Mucosa of gallbladder (tissue), 1 donor: Measurements from ENCODE around the gene ARID3C. TPM values are rescaled to one million over a fixed set of nuclear protein-coding genes. Genes with fewer than 3 reads are reported as not detected.
"Not testable (repeated sequence)": the region's sequence is repeated elsewhere in the genome, so short reads cannot be mapped to it uniquely, and the experiment has no call there.

Experiments used
- DNase-seq: peaks from one replicate; pipeline ENCODE4 v3.0.0-alpha.2; 2020; ENCODE audit warnings: low spot score
- total RNA-seq: library from RNA; stranded (reverse); gene quantifications from one replicate; pipeline ENCODE4 v1.2.1, GENCODE V29; 2021
- donor health status: DM: no; HTN: no; CAD: no.

Gene ARID3C
- total RNA-seq, 1 donor from 2014 or later = not detected

DNA sequence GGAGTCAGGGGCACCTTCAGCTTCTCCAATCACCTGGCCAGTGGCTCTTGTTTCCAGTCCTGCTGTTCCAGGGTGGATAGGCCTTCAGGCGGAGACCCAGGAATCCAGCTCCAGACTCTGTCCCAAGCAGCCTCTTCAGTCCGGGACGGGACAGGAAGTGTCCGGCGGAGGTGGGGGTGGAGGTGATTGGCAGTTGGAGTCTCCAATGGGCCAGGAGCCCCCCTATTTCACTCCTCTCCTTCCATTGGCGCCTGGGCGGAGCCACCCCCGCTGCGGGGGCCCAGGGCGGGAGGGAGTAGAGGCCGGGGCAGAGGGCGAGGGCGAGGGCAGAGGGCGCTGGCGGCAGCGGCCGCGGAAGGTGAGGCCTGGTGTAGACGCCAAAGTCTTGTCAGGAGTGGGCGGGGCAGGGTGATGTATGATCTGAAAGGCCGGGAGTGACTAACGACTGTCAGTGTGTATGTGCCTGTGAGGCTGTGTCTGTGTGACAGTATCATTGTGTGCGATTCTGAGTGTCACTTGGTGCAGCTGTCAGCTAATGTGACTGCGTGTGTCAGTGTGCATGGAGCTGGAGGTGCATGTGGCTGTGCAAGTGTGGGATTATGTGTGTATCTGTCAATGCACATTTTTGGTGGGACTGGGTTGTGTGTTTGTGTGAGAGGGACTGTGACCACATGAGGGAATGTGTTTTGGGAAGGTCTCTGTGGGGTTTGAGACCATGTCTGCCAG lies 23.2 kb upstream of the ARID3C start, which contains the start of gene IL11RA:
Gene IL11RA, plus strand, starts transcription at position 310 of the 726 bp plus-strand sequence. CDS start 3,033 bp downstream, outside the sequence.
- DNase-seq = peak; percentile 73

DNA sequence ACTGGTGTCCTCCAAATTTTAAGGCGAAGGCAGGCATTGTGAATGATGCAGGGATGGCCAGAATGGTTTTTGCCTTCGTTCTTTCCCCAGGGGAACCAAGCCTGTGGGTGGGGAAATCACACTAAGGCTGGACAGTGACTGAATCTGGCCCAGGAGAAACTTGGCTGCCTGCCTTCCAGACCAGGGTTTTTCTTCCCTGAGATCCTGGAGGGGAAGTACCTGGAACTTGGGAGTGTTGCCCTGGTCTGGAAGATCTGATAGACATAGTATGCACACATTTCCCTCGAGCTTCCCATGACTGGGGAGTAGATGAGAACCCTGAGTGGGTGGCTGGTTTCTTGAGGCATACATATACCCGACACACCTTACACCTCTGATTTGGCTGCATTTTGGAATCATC lies 22.5 kb upstream of the ARID3C start:
- DNase-seq = peak; percentile 37

DNA sequence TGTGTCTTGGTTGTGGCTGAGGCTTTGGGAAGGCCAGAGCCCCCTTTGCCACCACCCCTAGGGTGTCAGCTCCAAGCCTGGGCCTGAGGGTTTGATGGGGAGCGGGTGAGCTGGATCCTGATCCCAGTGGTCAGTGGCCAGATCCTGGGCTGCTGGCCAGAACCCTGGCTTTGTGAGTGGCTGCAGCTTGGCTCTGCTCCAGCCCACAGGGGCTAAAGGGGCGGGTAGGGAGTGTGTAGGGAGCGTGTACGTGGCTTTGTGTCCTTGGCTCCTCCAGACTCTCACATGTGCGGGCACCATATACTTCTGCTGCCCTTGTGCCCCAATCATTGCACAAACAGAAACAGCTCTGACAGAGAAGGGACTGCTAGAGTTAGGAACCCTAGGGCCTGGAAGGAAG lies 21.9 kb upstream of the ARID3C start:
- DNase-seq = no peak

DNA sequence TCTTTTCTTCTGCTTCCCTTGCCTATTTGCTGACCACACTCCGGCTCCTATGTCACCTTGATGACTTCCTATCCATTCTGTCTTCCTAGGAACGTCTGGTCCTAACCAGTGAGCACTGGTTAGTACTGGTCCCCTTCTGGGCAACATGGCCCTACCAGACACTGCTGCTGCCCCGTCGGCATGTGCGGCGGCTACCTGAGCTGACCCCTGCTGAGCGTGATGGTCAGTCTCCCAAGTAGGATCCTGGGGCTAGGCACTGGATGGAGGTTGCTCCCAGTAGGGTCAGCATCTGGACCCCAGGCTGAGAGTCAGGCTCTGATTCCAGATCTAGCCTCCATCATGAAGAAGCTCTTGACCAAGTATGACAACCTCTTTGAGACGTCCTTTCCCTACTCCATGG lies 19.8 kb upstream of the ARID3C start:
- DNase-seq = no peak

DNA sequence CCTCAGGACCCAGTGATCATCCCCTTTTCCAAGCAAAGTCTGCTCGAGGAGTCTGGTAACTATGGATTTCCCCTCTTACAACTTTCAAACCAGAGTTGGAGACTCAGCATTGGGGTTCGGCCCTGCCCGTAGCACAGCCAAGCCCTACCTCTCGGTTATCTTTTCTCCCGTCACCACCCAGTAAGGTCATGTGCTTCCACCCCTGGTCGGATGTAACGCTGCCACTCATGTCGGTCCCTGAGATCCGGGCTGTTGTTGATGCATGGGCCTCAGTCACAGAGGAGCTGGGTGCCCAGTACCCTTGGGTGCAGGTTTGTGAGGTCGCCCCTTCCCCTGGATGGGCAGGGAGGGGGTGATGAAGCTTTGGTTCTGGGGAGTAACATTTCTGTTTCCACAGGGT lies 18.8 kb upstream of the ARID3C start:
- peak; percentile 21 for DNase-seq

DNA sequence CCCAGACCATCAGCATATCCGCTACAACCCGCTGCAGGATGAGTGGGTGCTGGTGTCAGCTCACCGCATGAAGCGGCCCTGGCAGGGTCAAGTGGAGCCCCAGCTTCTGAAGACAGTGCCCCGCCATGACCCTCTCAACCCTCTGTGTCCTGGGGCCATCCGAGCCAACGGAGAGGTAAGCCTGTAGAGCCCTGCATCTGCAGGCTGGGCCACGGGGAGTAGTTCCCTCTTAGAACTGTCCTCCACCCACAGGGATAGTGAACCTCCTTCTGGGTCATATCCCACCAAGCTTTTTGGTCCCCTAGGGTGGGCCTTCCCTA lies 18.2 kb upstream of the ARID3C start:
- DNase-seq = no peak

DNA sequence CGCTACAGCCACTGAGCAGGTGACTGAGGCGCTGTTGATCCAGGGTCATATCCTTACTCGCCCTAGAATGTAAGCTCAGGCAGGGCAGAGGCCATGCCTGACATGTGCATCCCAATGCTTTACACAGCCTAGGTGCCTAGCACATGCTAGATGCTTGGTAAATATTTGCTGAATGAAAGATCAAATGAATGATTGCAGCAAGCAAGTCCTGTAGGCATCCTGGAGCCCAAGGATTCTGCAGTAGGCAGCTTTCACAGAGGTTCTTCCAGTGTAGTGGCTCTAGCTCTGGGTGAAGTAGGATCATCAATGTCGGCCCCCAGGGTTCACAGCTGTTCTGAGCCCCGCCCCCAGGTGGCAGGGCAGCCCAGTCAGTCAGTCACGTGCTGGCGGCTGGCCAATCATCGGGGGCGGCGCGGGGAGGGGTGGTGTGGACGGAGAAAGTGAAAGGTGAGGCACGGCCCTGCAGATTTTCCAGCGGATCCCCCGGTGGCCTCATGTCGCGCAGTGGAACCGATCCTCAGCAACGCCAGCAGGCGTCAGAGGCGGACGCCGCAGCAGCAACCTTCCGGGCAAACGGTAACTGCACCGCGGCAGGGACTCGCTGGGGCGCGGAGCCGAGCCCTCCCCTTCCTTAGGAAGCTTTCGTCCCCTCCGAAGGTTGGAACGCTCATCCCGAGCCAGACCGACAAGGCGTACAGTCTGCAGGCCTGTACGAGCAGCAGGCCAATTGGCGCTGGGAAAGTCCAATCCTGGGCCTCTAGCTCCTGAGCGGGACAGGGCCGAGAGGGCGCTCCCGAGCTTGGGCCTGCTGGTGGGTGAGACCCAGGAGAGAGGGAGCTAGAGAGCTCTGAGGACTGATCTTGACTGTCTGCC lies 17.6 kb upstream of the ARID3C start, which contains the start of gene GALT:
Gene GALT, plus strand, starts transcription at position 465 of the 873 bp plus-strand sequence. Its CDS starts 30 bp downstream, at position 495.
- DNase-seq = peak; percentile 95

DNA sequence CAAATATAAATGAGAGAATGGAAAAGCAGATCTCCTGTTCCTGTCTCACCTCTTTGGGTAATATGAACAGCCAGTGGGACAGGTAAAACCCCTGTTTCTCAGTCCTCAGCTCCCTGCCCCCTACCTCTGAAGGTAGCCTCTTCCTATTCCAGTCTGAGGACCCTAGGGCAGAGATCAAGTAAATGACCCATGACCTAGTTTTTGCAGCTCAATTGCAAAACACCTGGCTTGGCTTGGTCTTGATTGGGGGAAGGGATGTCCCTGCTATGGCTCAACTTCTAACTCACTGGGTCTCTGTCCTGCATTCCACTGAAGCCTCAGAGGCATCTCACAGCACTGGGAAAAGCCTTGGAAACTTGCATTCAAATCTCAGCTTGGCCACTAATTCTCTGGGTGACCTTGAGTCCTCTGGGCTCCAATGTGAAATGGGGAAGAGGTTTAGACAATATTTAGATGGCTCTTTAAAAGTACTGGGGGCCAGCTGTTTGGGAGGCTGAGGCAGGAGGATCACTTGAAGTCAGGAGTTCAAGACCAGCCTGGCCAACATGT lies 16.0 kb upstream of the ARID3C start:
- DNase-seq = no peak

DNA sequence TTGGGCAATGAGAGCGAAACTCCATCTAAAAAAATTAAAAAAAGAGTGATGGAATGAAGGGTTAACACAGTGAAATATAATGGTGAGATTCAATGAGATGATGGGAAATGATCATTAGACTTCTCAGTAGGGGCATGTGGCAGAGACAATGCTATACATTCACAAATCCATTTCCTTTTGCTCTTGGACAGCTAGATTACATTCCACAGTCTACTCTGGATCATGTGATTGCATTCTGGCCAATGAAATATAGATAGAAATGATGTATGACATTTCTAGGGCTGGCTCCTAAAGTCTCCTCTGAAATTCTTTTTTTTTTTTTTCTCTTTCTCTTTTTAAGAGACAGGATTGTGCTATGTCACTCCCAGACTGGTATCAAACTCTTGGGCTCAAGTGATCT lies 13.8 kb upstream of the ARID3C start:
- no peak for DNase-seq

DNA sequence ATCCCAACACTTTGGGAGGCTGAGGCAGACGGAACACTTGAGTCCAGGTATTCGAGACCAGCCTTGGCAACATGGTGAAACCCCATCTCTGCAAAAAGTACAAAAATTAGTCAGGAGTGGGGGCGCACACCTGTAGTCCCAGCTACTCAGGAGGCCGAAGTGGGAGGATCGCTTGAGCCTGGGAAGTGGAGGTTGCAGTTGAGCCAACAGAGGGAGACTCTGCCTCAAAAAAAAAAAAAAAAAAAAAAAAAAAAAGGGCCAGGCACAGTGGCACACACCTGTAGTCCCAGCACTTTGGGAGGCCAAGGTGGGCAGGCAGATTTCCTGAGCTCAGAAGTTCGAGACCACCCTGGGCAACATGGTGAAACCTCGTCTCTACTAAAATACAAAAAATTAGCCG lies 10.5 kb upstream of the ARID3C start:
- not testable (repeated sequence) for DNase-seq

DNA sequence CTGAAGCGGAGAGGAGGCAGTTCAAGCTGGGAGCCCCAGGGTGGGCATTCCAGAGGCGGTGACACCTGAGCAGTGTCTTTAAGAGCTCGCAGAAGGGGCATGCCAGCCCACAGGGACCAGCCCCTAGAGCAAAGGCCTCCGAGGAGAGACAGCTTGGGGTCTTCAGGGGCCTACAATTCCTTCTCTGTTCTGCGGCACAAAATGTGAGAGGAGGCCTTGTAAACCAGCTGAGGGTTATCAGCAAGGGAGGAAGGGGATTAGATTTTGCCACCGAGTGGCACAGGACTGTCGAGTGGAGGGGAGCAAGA lies 9.2 kb upstream of the ARID3C start:
- DNase-seq = no peak

DNA sequence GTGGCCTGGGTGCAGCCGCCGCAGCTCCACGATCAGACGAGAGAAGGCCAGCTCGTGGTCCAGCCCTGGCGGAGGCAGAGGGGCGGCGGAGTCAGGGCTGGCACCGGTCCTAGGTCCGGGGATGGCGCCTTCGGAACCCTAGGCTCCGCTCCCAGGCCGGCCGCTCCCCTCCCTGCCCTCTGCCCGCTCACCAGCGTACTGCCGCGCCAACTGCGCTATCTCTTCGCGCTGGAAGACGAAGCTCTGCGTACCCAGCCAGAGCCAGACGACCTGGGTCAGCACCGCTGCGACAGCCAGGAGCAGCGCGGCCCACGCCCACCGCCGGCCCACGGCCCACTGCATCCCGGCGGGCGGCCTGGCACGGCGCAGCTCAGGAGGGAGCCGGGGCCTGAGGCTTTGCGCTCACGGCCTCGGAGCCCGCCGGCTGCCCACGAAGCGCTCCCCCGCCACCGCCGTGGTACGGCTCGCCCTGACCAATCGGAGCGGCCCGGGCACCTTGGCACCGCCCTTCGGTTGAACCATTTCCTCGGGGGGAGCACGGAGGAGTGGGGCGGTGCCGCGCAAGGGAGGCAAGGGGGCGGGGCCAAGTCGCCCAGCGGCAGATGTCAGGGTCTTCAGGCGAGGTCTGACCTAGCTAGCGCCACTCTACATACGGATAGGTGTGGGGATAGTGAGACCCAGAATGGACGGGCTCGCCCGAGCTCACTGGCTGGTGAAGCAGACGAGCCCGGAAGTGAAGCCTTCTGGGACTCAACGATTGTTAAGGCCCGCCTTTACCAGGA lies 8.7 kb upstream of the ARID3C start, which contains the start of gene SIGMAR1:
Gene SIGMAR1, minus strand, starts transcription at position 432 of the 782 bp plus-strand sequence. Its CDS starts 90 bp downstream, at position 342.
- DNase-seq = peak; percentile 94

DNA sequence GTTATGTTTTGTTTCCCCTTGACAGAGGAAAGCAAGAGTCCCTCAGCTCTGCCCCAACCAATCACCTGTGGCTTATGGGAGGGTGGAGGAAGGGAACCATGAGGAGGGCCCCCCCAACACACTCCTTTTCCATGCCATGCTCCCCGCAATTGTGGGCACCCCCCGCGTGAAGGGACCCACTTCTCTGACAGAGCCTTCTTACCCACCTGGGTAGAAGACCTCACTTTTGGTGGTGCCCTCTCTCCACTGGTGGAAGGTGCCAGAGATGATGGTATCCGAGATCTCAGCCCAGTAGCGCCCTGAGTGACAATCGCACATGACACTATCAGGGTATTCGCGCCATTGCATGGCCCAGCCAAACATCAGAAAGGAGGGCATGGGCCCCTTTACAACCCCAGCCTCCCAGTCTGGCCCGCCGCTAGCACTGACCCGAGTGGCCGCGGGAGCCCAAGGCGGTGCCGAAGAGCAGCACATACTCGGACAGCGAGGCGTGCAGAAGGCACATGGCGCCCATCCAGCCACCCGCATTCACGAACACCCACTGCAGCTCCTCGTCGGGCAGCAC lies 8.0 kb upstream of the ARID3C start:
- no peak for DNase-seq

DNA sequence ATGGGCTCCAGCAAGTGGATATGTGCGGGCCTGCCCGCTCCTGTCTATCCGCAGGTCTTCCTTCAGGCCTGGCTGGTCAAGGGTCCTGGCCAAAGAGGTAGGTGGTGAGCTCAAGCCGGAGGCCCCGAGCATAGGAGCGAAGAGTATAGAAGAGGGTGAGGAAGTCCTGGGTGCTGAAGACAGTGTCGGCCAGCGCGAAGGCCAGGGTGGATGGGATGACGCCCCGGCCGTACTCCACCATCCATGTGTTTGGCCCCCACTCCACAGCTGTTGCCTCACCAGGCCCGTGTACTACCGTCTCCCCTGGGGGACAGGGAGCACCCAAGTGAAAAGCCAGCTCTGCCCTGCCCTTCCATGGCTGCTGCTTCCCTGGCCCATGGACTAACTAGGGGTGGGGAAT lies 6.7 kb upstream of the ARID3C start:
- no peak for DNase-seq

DNA sequence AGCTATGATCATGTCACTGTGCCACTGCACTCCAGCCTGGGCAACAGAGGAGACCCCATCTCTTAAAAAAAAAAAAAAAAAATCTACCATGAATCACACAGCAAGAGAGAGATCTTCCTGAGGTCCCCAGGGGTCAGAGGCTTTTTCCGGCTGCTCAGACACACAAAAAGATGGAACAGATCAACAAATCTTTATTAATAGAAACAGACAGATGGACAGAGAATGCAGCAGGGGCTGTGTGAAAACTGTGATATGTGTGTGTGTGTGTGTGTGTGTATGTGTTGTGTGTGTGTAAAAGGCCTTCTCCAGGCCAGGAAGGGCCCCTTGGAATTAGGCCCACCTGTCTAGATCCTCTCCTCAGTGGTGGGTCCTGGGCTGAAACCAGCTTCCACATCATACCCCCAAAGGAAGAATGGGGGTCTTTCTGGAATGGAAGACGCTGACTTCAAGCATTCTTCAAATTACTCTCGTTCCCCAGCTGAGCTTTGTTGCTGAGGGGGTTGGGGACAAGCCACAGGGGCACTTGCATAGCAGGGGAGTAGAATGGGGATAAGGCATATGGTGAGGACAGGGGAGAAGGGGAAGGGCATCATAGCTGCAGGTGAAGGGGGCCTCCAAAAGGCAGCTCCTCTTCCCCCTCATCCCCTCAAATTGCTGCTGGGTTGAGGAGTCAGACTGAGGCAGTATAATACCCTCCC lies 5.8 kb upstream of the ARID3C start:
- DNase-seq = no peak

DNA sequence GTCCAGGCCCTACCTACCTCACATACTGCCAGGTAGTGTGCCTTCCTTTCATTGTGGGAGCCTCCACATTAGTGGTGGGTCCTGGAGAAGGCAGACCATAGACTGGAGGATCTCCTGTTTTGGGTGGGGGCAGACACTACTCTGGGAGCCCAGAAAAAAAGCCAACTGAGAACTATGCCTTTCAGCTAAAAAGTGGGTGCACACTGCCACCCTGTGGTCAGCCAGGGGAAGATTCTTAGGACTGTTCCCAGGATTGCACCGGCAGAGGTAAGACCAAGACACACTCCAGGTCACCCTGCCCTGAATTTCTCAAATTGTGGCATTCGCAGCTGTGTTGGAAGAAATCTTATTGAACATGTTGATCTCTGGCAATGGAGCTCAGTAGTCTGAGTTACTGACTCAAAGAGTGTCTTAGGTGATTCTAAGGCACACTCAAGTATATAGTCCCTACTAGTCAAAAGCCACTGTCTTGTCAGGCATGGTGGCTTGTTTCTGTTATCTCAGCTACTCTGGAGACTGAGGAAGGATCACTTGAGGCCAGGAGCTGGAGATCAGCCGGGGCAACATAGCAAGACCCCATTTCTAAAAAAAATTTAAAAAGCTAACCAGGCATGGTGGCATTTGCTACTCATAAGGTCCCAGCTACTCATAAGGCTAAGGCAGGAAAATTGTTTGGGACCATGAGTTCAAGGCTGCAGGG lies 5.1 kb upstream of the ARID3C start:
- peak; percentile 61 for DNase-seq

DNA sequence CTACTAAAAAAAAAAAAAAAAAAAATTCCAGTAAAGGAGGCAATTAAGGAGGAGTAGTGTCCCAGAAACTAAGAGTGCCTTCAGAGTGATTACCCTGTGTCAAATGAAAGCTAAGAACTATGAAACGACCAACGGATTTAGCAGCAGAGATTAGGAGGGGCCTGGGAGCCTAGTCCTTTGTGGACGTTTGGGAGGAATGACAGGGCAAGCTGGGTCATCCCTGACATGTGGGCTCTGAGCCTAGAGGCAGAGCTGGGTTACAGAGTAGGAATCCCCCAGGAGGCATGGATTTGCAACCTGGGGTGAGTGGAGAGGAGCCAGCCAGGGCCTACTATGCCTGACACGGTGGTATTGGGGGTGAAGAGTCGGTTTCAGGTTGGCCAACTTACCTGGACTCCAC lies 4.3 kb upstream of the ARID3C start:
- no peak for DNase-seq

DNA sequence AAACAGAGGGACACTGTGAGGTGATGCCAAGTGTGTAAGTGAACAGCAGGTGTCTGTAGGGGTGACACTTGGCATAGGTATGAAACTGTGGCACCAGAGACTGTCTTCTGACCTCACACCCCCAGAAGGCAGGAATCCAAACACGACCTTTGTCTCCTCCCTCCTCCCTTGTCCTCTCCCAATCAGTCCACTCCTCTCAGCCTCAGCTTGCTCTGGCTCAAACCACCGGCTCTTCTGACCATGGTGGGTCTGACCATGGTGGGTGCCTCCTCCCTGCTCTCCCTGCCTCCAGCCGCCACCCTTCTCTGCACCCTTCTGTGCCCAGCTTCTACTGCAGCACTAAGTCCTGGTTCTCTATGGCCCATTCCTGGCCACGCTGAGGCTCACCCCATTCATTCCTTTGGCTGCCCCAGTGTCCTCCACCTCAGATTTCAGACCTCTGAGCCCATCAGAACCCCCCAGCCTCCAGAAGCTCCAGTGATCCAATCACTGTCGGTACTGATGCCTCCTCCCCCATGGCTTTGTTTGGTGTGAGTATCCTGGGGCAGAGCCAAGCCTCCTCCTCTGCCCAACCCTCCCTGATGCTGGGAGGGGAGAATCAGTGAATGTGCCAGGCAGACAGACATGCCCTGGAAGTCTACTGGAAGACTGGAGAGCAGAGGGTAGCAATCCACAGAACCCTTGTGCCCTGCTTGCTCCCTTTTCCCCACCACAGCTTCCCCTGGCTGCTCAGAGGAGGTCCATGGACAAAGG lies 1.7 kb upstream of the ARID3C start:
- DNase-seq = no peak

DNA sequence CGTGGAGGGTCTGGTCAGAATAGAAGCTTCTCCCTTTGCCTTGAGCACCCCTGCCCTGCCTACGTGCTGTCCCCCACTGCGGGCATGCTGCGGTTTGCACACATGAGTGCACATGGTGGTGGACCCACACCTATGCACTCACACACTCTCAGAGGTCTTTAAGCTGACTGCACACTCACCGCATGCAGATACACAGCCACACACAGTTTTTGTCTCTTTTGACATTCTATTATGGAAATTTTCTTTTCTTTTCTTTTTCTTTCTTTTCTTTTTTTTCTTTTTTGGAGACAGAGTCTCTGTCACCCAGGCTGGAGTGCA lies 584 bp upstream of the ARID3C start:
- DNase-seq = no peak
